H1 (cell line): ENCODE data around the gene FLT1. TPM values are rescaled to one million over a fixed set of nuclear protein-coding genes. Genes with fewer than 3 reads are reported as not detected.

Experiments used
- CTCF ChIA-PET: fragments of 300-600 bp; sonication (Branson Sonifier 250); formaldehyde crosslinking; loops from one replicate; lab custom pipeline; 2021; ENCODE audit not compliant: partially characterized antibody; lab: Charles Lee
- POLR2A ChIA-PET: fragments of 300-600 bp; sonication (Branson Sonifier 250); formaldehyde crosslinking; loops from one replicate; lab custom pipeline; 2021; ENCODE audit warnings: inconsistent platforms; ENCODE audit not compliant: partially characterized antibody; lab: Charles Lee
- DNase-seq, 2 experiments: peaks; one replicate each; pipeline versions ENCODE4 v3.0.0 to v3.0.0-alpha.2; 2010 to 2022; ENCODE audit warnings: low spot score in 2 of 2, low read depth in 1 of 2, mixed read lengths in 1 of 2
- FAIRE-seq: peaks from 2 replicates; lab custom pipeline; 2011; peaks lifted over from hg19 to GRCh38; lab: Jason Lieb, UNC
- H2AFZ ChIP-seq: 2 replicates; pipeline ENCODE4 v1.8.1; 2012; ENCODE audit warnings: low read length, inconsistent platforms
- H2AK5ac ChIP-seq: 2 replicates; pipeline ENCODE4 v1.6.1; 2013; ENCODE audit warnings: low read depth, low read length
- H2BK120ac ChIP-seq: replicated peaks from 2 replicates; pipeline ENCODE3; 2013; ENCODE audit warnings: low read depth, low read length, inconsistent platforms
- H2BK12ac ChIP-seq: 2 replicates; pipeline ENCODE4 v1.6.1; 2013; ENCODE audit warnings: low read depth, low read length
- H2BK15ac ChIP-seq: 2 replicates; pipeline ENCODE4 v1.6.1; 2013; ENCODE audit warnings: low read length
- H2BK20ac ChIP-seq: 2 replicates; pipeline ENCODE4 v1.6.1; 2013; ENCODE audit warnings: low read length
- H2BK5ac ChIP-seq: 2 replicates; pipeline ENCODE4 v1.6.1; 2013; ENCODE audit warnings: low read depth, low read length
- H3K14ac ChIP-seq: 2 replicates; pipeline ENCODE4 v1.6.1; 2013; ENCODE audit warnings: inconsistent platforms; ENCODE audit not compliant: insufficient read length
- H3K18ac ChIP-seq: 2 replicates; pipeline ENCODE4 v1.6.1; 2013; ENCODE audit warnings: low read length; ENCODE audit errors: extremely low read depth
- H3K23ac ChIP-seq: 2 replicates; pipeline ENCODE4 v1.6.1; 2013; ENCODE audit warnings: inconsistent platforms; ENCODE audit not compliant: insufficient read length
- H3K23me2 ChIP-seq: 2 replicates; pipeline ENCODE4 v1.6.1; 2013; ENCODE audit warnings: low read depth, low read length
- H3K27ac ChIP-seq: 2 replicates; pipeline ENCODE4 v1.6.1; 2011; ENCODE audit warnings: low read depth, low read length, inconsistent platforms
- H3K27me3 ChIP-seq, 4 experiments: replicated peaks in 1 of 4; 1 replicate in 1 of 4; 2 replicates in 3 of 4; pipeline versions ENCODE4 v1.6.1 to v1.8.1; 2011 to 2013; ENCODE audit warnings: low read length in 3 of 4, mild to moderate bottlenecking in 3 of 4, inconsistent platforms in 2 of 4, mixed read lengths in 2 of 4, moderate library complexity in 1 of 4; ENCODE audit not compliant: control insufficient read depth in 3 of 4, insufficient read depth in 3 of 4; ENCODE audit errors: extremely low read depth in 1 of 4
- H3K36me3 ChIP-seq, 4 experiments: 2 replicates each; pipeline versions ENCODE4 v1.6.1 to v1.8.1; 2011 to 2013; ENCODE audit warnings: mild to moderate bottlenecking in 4 of 4, low read length in 3 of 4, moderate library complexity in 2 of 4, control low read depth in 1 of 4, inconsistent platforms in 1 of 4; ENCODE audit not compliant: insufficient read depth in 4 of 4, control insufficient read depth in 2 of 4
- H3K4ac ChIP-seq: replicated peaks from 2 replicates; pipeline ENCODE3; 2013; ENCODE audit warnings: low read length, low read depth, mixed read lengths, inconsistent platforms; ENCODE audit not compliant: insufficient read length
- H3K4me1 ChIP-seq, 4 experiments: replicated peaks in 1 of 4; 1 replicate in 1 of 4; 2 replicates in 3 of 4; pipeline versions ENCODE4 v1.6.1 to v1.8.1; 2011 to 2013; ENCODE audit warnings: low read length in 3 of 4, inconsistent platforms in 2 of 4, mixed read lengths in 1 of 4; ENCODE audit not compliant: insufficient read depth in 4 of 4, control insufficient read depth in 3 of 4
- H3K4me2 ChIP-seq, 2 experiments: 2 replicates each; pipeline versions ENCODE4 v1.6.1 to v1.8.1; 2011 to 2013; ENCODE audit warnings: low read depth in 2 of 2, low read length in 2 of 2, control low read depth in 1 of 2, inconsistent platforms in 1 of 2, mild to moderate bottlenecking in 1 of 2; ENCODE audit not compliant: insufficient read depth in 1 of 2
- H3K4me3 ChIP-seq, 4 experiments: fragments of 200-600, 300-600 bp in 1 of 4; sonication (generic), shearing (Covaris generic), sonication (Bioruptor Twin) in 1 of 4; 2 replicates each; pipeline versions ENCODE4 v1.5.1 to v1.8.1; 2011 to 2016; ENCODE audit warnings: low read length in 4 of 4, low read depth in 3 of 4, control low read depth in 2 of 4, inconsistent platforms in 2 of 4, mild to moderate bottlenecking in 2 of 4, mixed read lengths in 1 of 4, moderate library complexity in 1 of 4; ENCODE audit not compliant: insufficient read depth in 2 of 4; ENCODE audit errors: extremely low read depth in 1 of 4
- H3K56ac ChIP-seq: replicated peaks from 2 replicates; pipeline ENCODE3; 2013; ENCODE audit warnings: low read depth, mild to moderate bottlenecking, mixed read lengths, low read length, inconsistent platforms; ENCODE audit not compliant: insufficient read length
- H3K79me1 ChIP-seq: 2 replicates; pipeline ENCODE4 v1.6.1; 2013; ENCODE audit warnings: low read depth, low read length, control low read depth
- H3K79me2 ChIP-seq, 2 experiments: 2 replicates each; pipeline versions ENCODE4 v1.6.1 to v1.8.1; 2012 to 2013; ENCODE audit warnings: low read length in 2 of 2, mild to moderate bottlenecking in 2 of 2, inconsistent platforms in 1 of 2; ENCODE audit not compliant: insufficient read depth in 2 of 2, control insufficient read depth in 1 of 2
- H3K9ac ChIP-seq, 4 experiments: replicated peaks in 1 of 4; 1 replicate in 1 of 4; 2 replicates in 3 of 4; pipeline versions ENCODE4 v1.6.1 to v1.8.1; 2011 to 2013; ENCODE audit warnings: low read depth in 3 of 4, low read length in 3 of 4, control low read depth in 2 of 4, mild to moderate bottlenecking in 2 of 4, moderate library complexity in 2 of 4, inconsistent platforms in 1 of 4; ENCODE audit errors: extremely low read depth in 1 of 4
- H3K9me3 ChIP-seq, 2 experiments: 2 replicates each; pipeline versions ENCODE4 v1.6.1 to v1.8.1; 2012 to 2013; ENCODE audit warnings: mild to moderate bottlenecking in 2 of 2, moderate library complexity in 2 of 2, control low read depth in 1 of 2, inconsistent platforms in 1 of 2, low read depth in 1 of 2, low read length in 1 of 2, mixed read lengths in 1 of 2; ENCODE audit not compliant: insufficient read depth in 2 of 2
- H4K20me1 ChIP-seq, 2 experiments: replicated peaks in 1 of 2; 2 replicates each; pipeline versions ENCODE3 to v1.8.1; 2011 to 2013; ENCODE audit warnings: inconsistent platforms in 2 of 2, low read length in 2 of 2, mild to moderate bottlenecking in 1 of 2; ENCODE audit not compliant: insufficient read depth in 2 of 2, control insufficient read depth in 1 of 2
- H4K5ac ChIP-seq: 2 replicates; pipeline ENCODE4 v1.6.1; 2013; ENCODE audit warnings: low read length, low read depth, mixed read lengths, inconsistent platforms; ENCODE audit not compliant: insufficient read length
- H4K8ac ChIP-seq: 2 replicates; pipeline ENCODE4 v1.8.0; 2013; ENCODE audit warnings: mild to moderate bottlenecking, moderate library complexity, low read length, inconsistent platforms; ENCODE audit not compliant: insufficient read depth; ENCODE audit errors: extremely low read depth
- H4K91ac ChIP-seq: replicated peaks from 2 replicates; pipeline ENCODE3; 2013; ENCODE audit warnings: low read length, mixed read lengths, inconsistent platforms; ENCODE audit not compliant: insufficient read length
- CBX8 ChIP-seq: fragments of 300-800, 300-1000 bp; sonication (generic); IDR thresholded peaks from 2 replicates; pipeline ENCODE4 v1.7.1; 2016; ENCODE audit warnings: low read depth, low read length, borderline replicate concordance
- CHD2 ChIP-seq: IDR thresholded peaks from 2 replicates; pipeline ENCODE4 v1.6.1; 2012; ENCODE audit warnings: low read length, improper control_type of control experiment
- EGR1 ChIP-seq: IDR thresholded peaks from 2 replicates; pipeline ENCODE4 v1.6.1; 2011; ENCODE audit warnings: low read depth, low read length, borderline replicate concordance
- GTF2F1 ChIP-seq: IDR thresholded peaks from 2 replicates; pipeline ENCODE4 v1.6.1; 2012; ENCODE audit warnings: low read depth, low read length, improper control_type of control experiment, borderline replicate concordance
- KDM1A ChIP-seq: fragments of 200-600, 300-600 bp; sonication (generic); IDR thresholded peaks from 2 replicates; pipeline ENCODE4 v1.7.1; 2016; ENCODE audit warnings: mild to moderate bottlenecking, low read length, borderline replicate concordance
- MAFK ChIP-seq: IDR thresholded peaks from 2 replicates; pipeline ENCODE4 v1.6.1; 2012; ENCODE audit warnings: low read depth, mild to moderate bottlenecking, improper control_type of control experiment, low read length
- MAX ChIP-seq: IDR thresholded peaks from 2 replicates; pipeline ENCODE4 v1.6.1; 2012; ENCODE audit warnings: inconsistent platforms
- NANOG ChIP-seq: IDR thresholded peaks from 2 replicates; pipeline ENCODE4 v1.6.1; 2011; ENCODE audit warnings: low read length, low read depth, mild to moderate bottlenecking, inconsistent platforms; ENCODE audit not compliant: insufficient read depth, poor library complexity, severe bottlenecking
- RFX5 ChIP-seq: IDR thresholded peaks from 2 replicates; pipeline ENCODE4 v1.6.1; 2011; ENCODE audit warnings: low read depth, low read length, improper control_type of control experiment, borderline replicate concordance
- SP2 ChIP-seq: IDR thresholded peaks from 2 replicates; pipeline ENCODE4 v1.6.1; 2012; ENCODE audit warnings: mild to moderate bottlenecking, low read length, inconsistent platforms
- SP4 ChIP-seq: IDR thresholded peaks from 2 replicates; pipeline ENCODE4 v1.6.1; 2012; ENCODE audit warnings: low read length, inconsistent platforms
- WGBS, 2 experiments: shearing (Covaris generic) in 1 of 2; methylation state at CpG; one replicate each; pipeline versions ENCODE4 v1.1.6 to v1.1.7; 2013 to 2015; ENCODE audit warnings: low lambda C conversion rate in 2 of 2, mixed read lengths in 2 of 2, inconsistent platforms in 1 of 2, low coverage in 1 of 2, missing lambda C conversion rate in 1 of 2; ENCODE audit not compliant: insufficient replicate concordance in 2 of 2, insufficient coverage in 1 of 2, insufficient read length in 1 of 2; ENCODE audit errors: extremely low coverage in 1 of 2, missing lambda C conversion rate in 1 of 2; 5-methylcytosine and 5-hydroxymethylcytosine counted together
- polyA plus RNA-seq, 7 experiments: library from polyadenylated mRNA; depleted of rRNA in 3 of 7; stranded (reverse) in 5 of 7; unstranded in 2 of 7; fragments of >200 nt in 5 of 7; fragments of 200-250 nt in 2 of 7; gene quantifications; 1 replicate in 5 of 7; 2 replicates in 1 of 7; 4 replicates in 1 of 7; pipeline versions ENCODE4 v1.2.1 to v1.2.3, GENCODE V29; 2011 to 2013; ENCODE audit warnings: missing spikeins in 2 of 7, mixed read lengths in 2 of 7
- total RNA-seq: library from RNA; stranded (reverse); fragmentation: NEBNext Ultra II Directional; extraction: Animal tissue kit (Norgen Biotek cat#: 25700); gene quantifications from 2 replicates; pipeline ENCODE4 v1.2.1, GENCODE V29; 2021

The FLT1 gene
- total and polyA plus RNA-seq, 2 of the 8 experiments (the other 6 are each of a cell fraction or from before 2014, with no cell fraction given): 19.7 to 90.2 TPM

GRCh38 chr13:28438067-28438466 lies 56.9 kb downstream of the FLT1 start:
- H3K4me2 ChIP-seq: peak overlapping the region in 1 of 2 experiments; percentile 76; a peak in 1 of 4 replicates
- no peak for DNase-seq
- CTCF ChIA-PET: interaction anchor here (0.7 to 1.5 kb wide), 4 partner anchors 16 to 239 kb away, joined by 3 to 5 read pairs (median 4); no protein-coding TSS in a partner anchor
- H4K20me1 ChIP-seq: no peaks in the 10 kb centered on the region
- peaks cover 6 to 38% (median 18%) of the 10 kb centered on the region in 4 experiments; a peak in 7 of 8 replicates for H3K36me3 ChIP-seq
- no peaks in the 10 kb centered on the region for H3K79me1 ChIP-seq
- WGBS, 2 experiments: 67% methylated on average over 8 of the region's 8 CpGs; no CpG with 5 or more reads in 1 of the 2 experiments
- no peak overlapping the region for H3K18ac ChIP-seq
- H3K23me2 ChIP-seq: no peaks in the 10 kb centered on the region
- H4K5ac ChIP-seq: peak overlapping the region; percentile 75
- H2BK120ac ChIP-seq: peak overlapping the region; percentile 80
- peak overlapping the region; percentile 13; the same call in 1 of the 2 replicates for H2BK5ac ChIP-seq
- H3K27me3 ChIP-seq: no peaks in the 10 kb centered on the region
- H3K23ac ChIP-seq: no peak overlapping the region
- H3K4ac ChIP-seq: no peak overlapping the region
- H3K27ac ChIP-seq: peak overlapping the region; percentile 12; the same call in 1 of the 2 replicates
- no peak overlapping the region for H3K56ac ChIP-seq
- no peak overlapping the region for H2BK15ac ChIP-seq
- H2AK5ac ChIP-seq: no peak overlapping the region
- H3K4me1 ChIP-seq: peaks cover 17 to 44% (median 34%) of the 10 kb centered on the region in 4 experiments
- H4K91ac ChIP-seq: peak overlapping the region; percentile 45
- H2AFZ ChIP-seq: no peak overlapping the region
- H3K9ac ChIP-seq: no peak overlapping the region
- H3K4me3 ChIP-seq: no peak overlapping the region; a peak in 1 of 8 replicates
- POLR2A ChIA-PET: interaction anchor here (1.1 to 2.9 kb wide), 4 partner anchors 8 to 65 kb away, joined by 3 to 21 read pairs (median 6); no protein-coding TSS in a partner anchor
- H4K8ac ChIP-seq: no peak overlapping the region
- H2BK12ac ChIP-seq: no peak overlapping the region; the same call in 1 of the 2 replicates
- no peak overlapping the region for H2BK20ac ChIP-seq
- peaks cover 0 to 26% of the 10 kb centered on the region in 2 experiments; a peak in 2 of 4 replicates for H3K79me2 ChIP-seq
- FAIRE-seq: no peak
- H3K14ac ChIP-seq: no peak overlapping the region
- no peaks in the 10 kb centered on the region for H3K9me3 ChIP-seq
- TF ChIP-seq NANOG (no peak), CHD2 (no peak), SP4 (no peak), KDM1A (no peak), GTF2F1 (no peak), MAFK (no peak), CBX8 (no peak), MAX (no peak), EGR1 (no peak), SP2 (no peak), RFX5 (no peak)
